NB4 (cell line): ENCODE results near the gene ARHGAP29.

Experiments used
- CTCF ChIP-seq: IDR thresholded peaks from one replicate; pipeline ENCODE4 v1.5.1; 2012; ENCODE audit warnings: low read depth, low read length
- MAX ChIP-seq: IDR thresholded peaks from 2 replicates; pipeline ENCODE4 v1.6.1; 2011; ENCODE audit warnings: low read depth, low read length
- MYC ChIP-seq: IDR thresholded peaks from 2 replicates; pipeline ENCODE4 v1.6.1; 2011; ENCODE audit warnings: low read depth, low read length
- POLR2A ChIP-seq: IDR thresholded peaks from 2 replicates; pipeline ENCODE4 v1.6.1; 2011; ENCODE audit warnings: mild to moderate bottlenecking; ENCODE audit not compliant: insufficient read length; ENCODE audit errors: extremely low read depth

- TF ChIP-seq POLR2A (no peak), CTCF (no peak), MYC (no peak), MAX (no peak)
Observed at GRCh38 chr1:94194079-94194865, 43.1 kb downstream of the ARHGAP29 start.
